ENCODE measurements around the gene MAGI1. TPM values are rescaled to one million over a fixed set of nuclear protein-coding genes. Genes with fewer than 3 reads are reported as not detected.

Gene MAGI1
- total RNA-seq, 1 donor from 2014 or later: 5.0 TPM

DNA sequence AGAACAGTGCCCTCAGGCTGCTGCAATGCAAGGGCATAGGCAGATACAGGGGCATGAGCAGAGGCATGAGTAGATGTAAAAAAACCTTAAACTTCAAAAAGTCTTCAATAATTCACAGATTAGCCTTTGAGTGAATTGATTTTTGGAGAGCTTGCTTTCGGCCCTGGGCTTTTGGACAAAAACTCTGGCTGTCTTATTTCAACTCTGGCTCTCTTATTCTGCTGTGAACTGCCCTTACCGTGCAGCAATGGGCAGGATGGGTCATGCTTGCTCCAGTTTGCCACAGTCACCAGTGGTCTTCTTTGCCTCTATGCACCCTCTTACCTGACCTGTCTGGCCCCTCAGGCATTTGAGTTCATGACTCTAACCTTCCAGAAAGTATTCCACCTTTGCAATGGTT, 555.7 kb downstream of the MAGI1 start:
- FAIRE-seq: no peak
- DNase-seq (ENCODE audit: low read depth): no peak
- H3K27me3 ChIP-seq (ENCODE audit: control insufficient read depth, insufficient read depth, low read length): no peaks in the 10 kb centered on the region
- H3K4me3 ChIP-seq (ENCODE audit: low read depth, low read length): no peak overlapping the region
- H3K36me3 ChIP-seq (ENCODE audit: control insufficient read depth, insufficient read depth, low read length): no peaks in the 10 kb centered on the region
- no peak for TF ChIP-seq CTCF (IDR thresholded peaks at IDR 0.05; ENCODE audit: insufficient read depth, low read length, severe bottlenecking)

- no peaks in the 10 kb centered on the region for H3K36me3 ChIP-seq (ENCODE audit: control insufficient read depth, insufficient read depth, low read length)
- TF ChIP-seq CTCF (IDR thresholded peaks at IDR 0.05; ENCODE audit: insufficient read depth, low read length, severe bottlenecking): no peak
- H3K4me3 ChIP-seq (ENCODE audit: low read depth, low read length): no peak overlapping the region
- no peak for FAIRE-seq
- no peaks in the 10 kb centered on the region for H3K27me3 ChIP-seq (ENCODE audit: control insufficient read depth, insufficient read depth, low read length)
- DNase-seq (ENCODE audit: low read depth): no peak
Measured at GRCh38 chr3:65481085-65481484, 557.6 kb downstream of the MAGI1 start.

DNA sequence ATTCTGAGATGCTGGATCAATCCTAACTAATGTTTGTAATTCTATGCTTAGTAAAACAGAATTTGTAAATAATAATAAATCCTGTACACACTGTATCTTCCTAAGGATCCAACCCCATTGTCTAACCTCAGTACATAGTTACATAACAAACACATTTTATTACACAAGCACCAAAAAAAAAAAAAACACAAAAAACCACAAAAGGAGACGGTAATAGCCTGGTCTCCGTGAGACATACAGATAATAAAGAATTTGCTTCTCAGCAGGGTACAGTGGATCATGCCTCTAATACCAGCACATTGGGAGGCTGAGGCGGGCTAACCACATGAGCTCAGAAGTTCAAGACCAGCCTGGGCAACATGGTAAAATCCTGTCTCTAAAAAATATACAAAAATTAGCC, 558.7 kb downstream of the MAGI1 start:
- no peak for TF ChIP-seq CTCF (IDR thresholded peaks at IDR 0.05; ENCODE audit: insufficient read depth, low read length, severe bottlenecking)
- no peak for FAIRE-seq
- Histone ChIP-seq H3K36me3 (ENCODE audit: control insufficient read depth, insufficient read depth, low read length) (no peaks in the 10 kb centered on the region), H3K27me3 (ENCODE audit: control insufficient read depth, insufficient read depth, low read length) (no peaks in the 10 kb centered on the region), H3K4me3 (ENCODE audit: low read depth, low read length) (no peak overlapping the region)
- peak; percentile 23 for DNase-seq (ENCODE audit: low read depth)

- FAIRE-seq (no peak), DNase-seq (ENCODE audit: low read depth) (no peak)
- no peak overlapping the region for H3K4me3 ChIP-seq (ENCODE audit: low read depth, low read length)
- H3K27me3 ChIP-seq (ENCODE audit: control insufficient read depth, insufficient read depth, low read length): no peaks in the 10 kb centered on the region
- no peak for TF ChIP-seq CTCF (IDR thresholded peaks at IDR 0.05; ENCODE audit: insufficient read depth, low read length, severe bottlenecking)
- no peaks in the 10 kb centered on the region for H3K36me3 ChIP-seq (ENCODE audit: control insufficient read depth, insufficient read depth, low read length)
Measured at GRCh38 chr3:65478551-65479500, 559.9 kb downstream of the MAGI1 start.

- Histone ChIP-seq H3K27me3 (ENCODE audit: control insufficient read depth, insufficient read depth, low read length) (no peaks in the 10 kb centered on the region), H3K4me3 (ENCODE audit: low read depth, low read length) (no peak overlapping the region), H3K36me3 (ENCODE audit: control insufficient read depth, insufficient read depth, low read length) (no peaks in the 10 kb centered on the region)
- peak; percentile 38 for DNase-seq (ENCODE audit: low read depth)
- FAIRE-seq: no peak
- TF ChIP-seq CTCF (IDR thresholded peaks at IDR 0.05; ENCODE audit: insufficient read depth, low read length, severe bottlenecking): no peak
Measured at GRCh38 chr3:65473736-65474135, 565.0 kb downstream of the MAGI1 start.

All from bronchial epithelial cell (primary cell).